Type B pancreatic cell (in vitro differentiated cells): Measurements from ENCODE around the gene TH. TPM values are rescaled to one million over a fixed set of nuclear protein-coding genes. Genes with fewer than 3 reads are reported as not detected.

ENCODE experiments used
- DNase-seq: peaks from one replicate; pipeline ENCODE4 v3.0.0; 2021; ENCODE audit warnings: mixed read lengths; ENCODE audit not compliant: unreplicated experiment; ENCODE audit errors: extremely low spot score
- H3K27ac Mint-ChIP-seq: 2 replicates; pipeline ENCODE4 v1.8.0; 2021; ENCODE audit warnings: mild to moderate bottlenecking, mixed read lengths
- H3K27me3 Mint-ChIP-seq: 2 replicates; pipeline ENCODE4 v1.8.0; 2021; ENCODE audit warnings: mixed read lengths
- H3K36me3 Mint-ChIP-seq: 2 replicates; pipeline ENCODE4 v1.8.0; 2021; ENCODE audit warnings: mixed read lengths
- H3K4me1 Mint-ChIP-seq: one replicate; pipeline ENCODE4 v1.8.0; 2021; ENCODE audit warnings: mixed read lengths; ENCODE audit not compliant: unreplicated experiment
- H3K4me3 Mint-ChIP-seq: 2 replicates; pipeline ENCODE4 v1.8.0; 2021; ENCODE audit warnings: mild to moderate bottlenecking, mixed read lengths
- H3K9me3 Mint-ChIP-seq: 2 replicates; pipeline ENCODE4 v1.8.0; 2021; ENCODE audit warnings: mixed read lengths
- total RNA-seq: library from RNA; stranded (reverse); gene quantifications from 2 replicates; pipeline ENCODE4 v1.2.1, GENCODE V29; 2021; ENCODE audit warnings: low replicate concordance
- TF ChIP-seq, protein P1 (sequence below): fragments of 200-600 bp; sonication (generic); conservative IDR thresholded peaks from 2 replicates; pipeline ENCODE4 v1.5.0; 2021; ENCODE audit warnings: antibody characterized with exemption, mild to moderate bottlenecking

Gene TH
- total RNA-seq, 1 donor from 2014 or later: 2.2 TPM

DNA sequence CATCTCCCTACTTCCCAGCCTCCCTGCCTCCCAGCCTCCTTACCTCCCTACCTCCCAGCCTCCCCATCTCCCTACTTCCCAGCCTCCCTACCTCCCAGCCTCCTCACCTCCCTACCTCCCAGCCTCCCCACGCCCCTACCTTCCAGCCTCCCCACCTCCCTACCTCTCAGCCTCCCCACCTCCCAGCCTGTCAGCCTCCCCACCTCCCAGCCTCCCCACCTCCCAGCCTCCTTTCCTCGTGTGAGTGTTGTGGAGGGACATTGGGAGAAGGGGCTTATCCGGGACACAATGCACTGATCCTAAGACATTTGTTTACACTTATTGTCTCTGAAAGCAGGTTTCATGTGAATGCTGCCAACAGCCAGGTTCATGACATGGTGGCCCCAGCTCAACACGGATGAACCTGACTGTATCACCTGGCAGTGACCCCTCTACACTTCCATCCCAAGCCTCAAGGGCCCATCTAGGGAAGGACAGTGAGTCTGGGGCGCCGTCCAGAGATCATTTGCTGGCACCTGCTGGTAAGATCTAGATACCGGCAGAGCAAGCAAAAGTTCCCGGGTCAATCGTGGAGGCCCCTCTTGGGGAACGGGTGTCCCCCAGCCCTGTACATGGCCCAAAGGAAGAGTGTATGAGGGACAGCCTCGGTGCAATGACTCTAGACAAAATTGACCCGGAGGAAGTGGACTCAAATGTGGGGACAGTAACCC lies 34.5 kb upstream of the TH start:
- H3K27ac Mint-ChIP-seq: peak overlapping the region; percentile 53
- H3K4me3 Mint-ChIP-seq: no peak overlapping the region
- no peaks in the 10 kb centered on the region for H3K27me3 Mint-ChIP-seq
- peaks cover 5% of the 10 kb centered on the region for H3K4me1 Mint-ChIP-seq
- peak; percentile 59 for DNase-seq
- peaks cover under 1% of the 10 kb centered on the region for H3K9me3 Mint-ChIP-seq
- TF ChIP-seq, protein P1, sequence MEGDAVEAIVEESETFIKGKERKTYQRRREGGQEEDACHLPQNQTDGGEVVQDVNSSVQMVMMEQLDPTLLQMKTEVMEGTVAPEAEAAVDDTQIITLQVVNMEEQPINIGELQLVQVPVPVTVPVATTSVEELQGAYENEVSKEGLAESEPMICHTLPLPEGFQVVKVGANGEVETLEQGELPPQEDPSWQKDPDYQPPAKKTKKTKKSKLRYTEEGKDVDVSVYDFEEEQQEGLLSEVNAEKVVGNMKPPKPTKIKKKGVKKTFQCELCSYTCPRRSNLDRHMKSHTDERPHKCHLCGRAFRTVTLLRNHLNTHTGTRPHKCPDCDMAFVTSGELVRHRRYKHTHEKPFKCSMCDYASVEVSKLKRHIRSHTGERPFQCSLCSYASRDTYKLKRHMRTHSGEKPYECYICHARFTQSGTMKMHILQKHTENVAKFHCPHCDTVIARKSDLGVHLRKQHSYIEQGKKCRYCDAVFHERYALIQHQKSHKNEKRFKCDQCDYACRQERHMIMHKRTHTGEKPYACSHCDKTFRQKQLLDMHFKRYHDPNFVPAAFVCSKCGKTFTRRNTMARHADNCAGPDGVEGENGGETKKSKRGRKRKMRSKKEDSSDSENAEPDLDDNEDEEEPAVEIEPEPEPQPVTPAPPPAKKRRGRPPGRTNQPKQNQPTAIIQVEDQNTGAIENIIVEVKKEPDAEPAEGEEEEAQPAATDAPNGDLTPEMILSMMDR: no peak
- H3K36me3 Mint-ChIP-seq: no peaks in the 10 kb centered on the region

DNA sequence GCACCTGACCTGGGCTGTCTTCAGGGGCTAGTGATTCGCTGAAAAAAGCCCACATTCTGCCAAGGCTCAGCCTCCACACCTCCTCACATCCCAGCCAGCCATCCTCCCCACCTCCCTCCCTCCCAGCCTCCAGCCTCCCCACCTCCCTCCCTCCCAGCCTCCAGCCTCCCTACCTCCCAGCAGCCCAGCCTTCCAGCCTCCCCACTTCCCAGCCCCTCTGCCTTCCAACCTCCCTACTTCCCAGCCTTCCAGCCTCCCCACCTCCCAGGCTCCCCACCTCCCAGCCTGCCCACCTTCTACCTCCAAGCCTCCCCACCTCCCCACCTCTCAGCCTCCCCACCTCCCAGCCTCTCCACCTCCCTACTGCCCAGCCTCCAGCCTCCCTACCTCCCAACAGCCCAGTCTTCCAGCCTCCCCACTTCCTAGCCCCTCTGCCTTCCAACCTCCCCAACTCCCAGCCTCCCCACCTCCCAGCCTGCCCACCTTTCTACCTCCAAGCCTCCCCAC lies 33.7 kb upstream of the TH start:
- Mint-ChIP-seq H3K9me3 (peaks cover 5% of the 10 kb centered on the region), H3K27me3 (no peaks in the 10 kb centered on the region), H3K4me3 (no peak overlapping the region)

GRCh38 chr11:2204361-2205213 lies 33.0 kb upstream of the TH start:
- no peaks in the 10 kb centered on the region for H3K36me3 Mint-ChIP-seq
- DNase-seq: peak; percentile 68

More for the DNA sequence above, 33.7 kb upstream of the TH start:
- peak; percentile 22 for DNase-seq
- no peaks in the 10 kb centered on the region for H3K36me3 Mint-ChIP-seq
- H3K27ac Mint-ChIP-seq: no peak overlapping the region
- TF ChIP-seq, protein P1: no peak
- H3K4me1 Mint-ChIP-seq: peaks cover 4% of the 10 kb centered on the region

GRCh38 chr11:2203440-2204259 lies 32.0 kb upstream of the TH start:
- DNase-seq: peak; percentile 60
- no peak overlapping the region for H3K27ac Mint-ChIP-seq

More at GRCh38 chr11:2204361-2205213, 33.0 kb upstream of the TH start:
- peaks cover 5% of the 10 kb centered on the region for H3K9me3 Mint-ChIP-seq
- no peak overlapping the region for H3K27ac Mint-ChIP-seq
- H3K4me3 Mint-ChIP-seq: no peak overlapping the region
- H3K27me3 Mint-ChIP-seq: no peaks in the 10 kb centered on the region
- TF ChIP-seq, protein P1: no peak
- H3K4me1 Mint-ChIP-seq: peaks cover 4% of the 10 kb centered on the region

More at GRCh38 chr11:2203440-2204259, 32.0 kb upstream of the TH start:
- TF ChIP-seq, protein P1: no peak
- Mint-ChIP-seq H3K27me3 (no peaks in the 10 kb centered on the region), H3K4me1 (peaks cover 4% of the 10 kb centered on the region), H3K4me3 (no peak overlapping the region), H3K9me3 (peaks cover 5% of the 10 kb centered on the region), H3K36me3 (no peaks in the 10 kb centered on the region)
